Liver (tissue), 3 donors: ENCODE data around the gene ZC3H7B.

ENCODE experiments used
- JUND ChIP-seq, 2 donors: IDR thresholded peaks; 2 replicates each; pipeline ENCODE4 v1.6.1; 2016; ENCODE audit warnings: antibody characterized with exemption in 2 of 2
- RXRA ChIP-seq, 2 donors: IDR thresholded peaks; 2 replicates each; pipeline ENCODE4 v1.6.1; 2017 to 2018; ENCODE audit warnings: antibody characterized with exemption in 2 of 2, mild to moderate bottlenecking in 1 of 2
- TF ChIP-seq, protein P1 (sequence below): fragments of 150-350 bp; IDR thresholded peaks from 2 replicates; pipeline ENCODE4 v1.5.1; 2017; ENCODE audit warnings: improper control_type of control experiment, low read depth, low read length; ENCODE audit not compliant: missing input control
- TF ChIP-seq, protein P2 (sequence below): IDR thresholded peaks from 2 replicates; pipeline ENCODE4 v1.6.1; 2016; ENCODE audit warnings: antibody characterized with exemption
- donor health status: healthy.
- donor health status: healthy.

DNA sequence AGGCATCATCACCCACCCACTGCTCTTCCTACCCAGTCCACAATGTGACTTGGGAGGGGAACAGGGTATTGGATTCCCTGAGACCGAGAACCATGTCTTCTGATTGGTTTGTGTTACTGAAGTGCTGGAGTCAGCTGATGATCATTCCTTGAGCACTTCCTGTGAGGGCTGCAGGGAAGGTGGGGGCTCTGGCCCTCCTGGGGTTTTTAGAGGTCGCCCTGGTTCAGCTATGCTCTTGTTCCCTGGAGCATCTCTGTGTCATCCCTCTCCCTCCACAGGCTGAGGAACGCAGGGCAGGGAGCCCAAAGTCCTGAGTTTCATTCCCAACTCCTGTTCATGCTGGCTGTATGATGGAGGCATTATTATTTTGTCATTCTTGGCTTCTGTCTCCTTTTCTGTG is 6.7 kb downstream of the ZC3H7B start:
- TF ChIP-seq RXRA (IDR thresholded peaks at IDR 0.05): no peak
- TF ChIP-seq, protein P1, sequence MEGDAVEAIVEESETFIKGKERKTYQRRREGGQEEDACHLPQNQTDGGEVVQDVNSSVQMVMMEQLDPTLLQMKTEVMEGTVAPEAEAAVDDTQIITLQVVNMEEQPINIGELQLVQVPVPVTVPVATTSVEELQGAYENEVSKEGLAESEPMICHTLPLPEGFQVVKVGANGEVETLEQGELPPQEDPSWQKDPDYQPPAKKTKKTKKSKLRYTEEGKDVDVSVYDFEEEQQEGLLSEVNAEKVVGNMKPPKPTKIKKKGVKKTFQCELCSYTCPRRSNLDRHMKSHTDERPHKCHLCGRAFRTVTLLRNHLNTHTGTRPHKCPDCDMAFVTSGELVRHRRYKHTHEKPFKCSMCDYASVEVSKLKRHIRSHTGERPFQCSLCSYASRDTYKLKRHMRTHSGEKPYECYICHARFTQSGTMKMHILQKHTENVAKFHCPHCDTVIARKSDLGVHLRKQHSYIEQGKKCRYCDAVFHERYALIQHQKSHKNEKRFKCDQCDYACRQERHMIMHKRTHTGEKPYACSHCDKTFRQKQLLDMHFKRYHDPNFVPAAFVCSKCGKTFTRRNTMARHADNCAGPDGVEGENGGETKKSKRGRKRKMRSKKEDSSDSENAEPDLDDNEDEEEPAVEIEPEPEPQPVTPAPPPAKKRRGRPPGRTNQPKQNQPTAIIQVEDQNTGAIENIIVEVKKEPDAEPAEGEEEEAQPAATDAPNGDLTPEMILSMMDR: no peak
- TF ChIP-seq JUND (IDR thresholded peaks at IDR 0.05): no peak
- TF ChIP-seq, protein P2, sequence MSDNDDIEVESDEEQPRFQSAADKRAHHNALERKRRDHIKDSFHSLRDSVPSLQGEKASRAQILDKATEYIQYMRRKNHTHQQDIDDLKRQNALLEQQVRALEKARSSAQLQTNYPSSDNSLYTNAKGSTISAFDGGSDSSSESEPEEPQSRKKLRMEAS: no peak
